ENCODE data around the gene AUH.

The AUH gene

DNA sequence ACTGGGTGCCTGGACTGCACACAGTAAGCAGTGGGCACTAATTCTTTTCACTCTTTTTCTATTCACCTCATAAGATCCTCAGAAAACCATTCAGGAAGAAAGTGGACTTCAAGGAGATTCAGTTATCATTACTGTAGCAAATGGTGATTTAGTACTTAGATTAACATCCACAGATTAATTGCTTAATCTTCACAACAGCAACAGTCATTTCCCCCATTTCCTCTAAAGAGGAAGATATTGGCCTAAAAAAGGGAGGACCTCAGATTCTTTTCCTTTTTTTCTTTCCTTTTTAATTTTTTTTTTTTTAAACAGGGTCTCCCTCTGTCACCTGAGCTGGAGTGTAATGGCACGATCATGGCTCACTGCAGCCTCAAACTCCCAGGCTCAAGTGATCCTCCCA is 64.4 kb downstream of the AUH start:
- in situ Hi-C loops (cut with HindIII; ENCODE audit: low pct_unique_long_range_greater_than_20kb, low sequenced_read_pairs): no loop called here
- no peak for TF ChIP-seq JUND (IDR thresholded peaks at IDR 0.05; ENCODE audit: low read depth)
- DNase-seq (ENCODE audit: low read depth in 1 of 2, low spot score in 1 of 2): no peak

GRCh38 chr9:91296354-91296753 is 65.4 kb downstream of the AUH start:
- in situ Hi-C loops (cut with HindIII; ENCODE audit: low pct_unique_long_range_greater_than_20kb, low sequenced_read_pairs): no loop called here
- DNase-seq (ENCODE audit: low read depth in 1 of 2, low spot score in 1 of 2): no peak

DNA sequence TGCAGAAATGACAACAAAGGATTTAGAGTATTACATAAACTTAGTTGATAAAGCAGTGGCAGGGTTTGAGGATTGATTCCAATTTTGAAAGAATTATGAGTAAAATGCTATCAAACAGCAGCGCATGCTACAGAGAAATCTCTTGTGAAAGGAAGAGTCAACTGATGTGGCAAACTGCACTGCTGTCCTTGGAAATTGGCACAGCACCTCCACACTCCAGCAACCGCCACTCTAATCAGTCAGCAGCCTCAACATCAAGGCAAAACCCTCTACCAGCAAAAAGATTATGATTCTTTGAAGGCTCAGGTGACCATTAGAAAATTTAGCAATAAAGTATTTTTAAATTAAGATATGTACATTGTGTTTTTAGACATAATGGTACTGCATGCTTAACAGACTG is 66.4 kb downstream of the AUH start:
- DNase-seq (ENCODE audit: low read depth in 1 of 2, low spot score in 1 of 2): no peak
- no peak for TF ChIP-seq JUND (IDR thresholded peaks at IDR 0.05; ENCODE audit: low read depth)
- in situ Hi-C loops (cut with HindIII; ENCODE audit: low pct_unique_long_range_greater_than_20kb, low sequenced_read_pairs): no loop called here

More at GRCh38 chr9:91296354-91296753, 65.4 kb downstream of the AUH start:
- no peak for TF ChIP-seq JUND (IDR thresholded peaks at IDR 0.05; ENCODE audit: low read depth)

DNA sequence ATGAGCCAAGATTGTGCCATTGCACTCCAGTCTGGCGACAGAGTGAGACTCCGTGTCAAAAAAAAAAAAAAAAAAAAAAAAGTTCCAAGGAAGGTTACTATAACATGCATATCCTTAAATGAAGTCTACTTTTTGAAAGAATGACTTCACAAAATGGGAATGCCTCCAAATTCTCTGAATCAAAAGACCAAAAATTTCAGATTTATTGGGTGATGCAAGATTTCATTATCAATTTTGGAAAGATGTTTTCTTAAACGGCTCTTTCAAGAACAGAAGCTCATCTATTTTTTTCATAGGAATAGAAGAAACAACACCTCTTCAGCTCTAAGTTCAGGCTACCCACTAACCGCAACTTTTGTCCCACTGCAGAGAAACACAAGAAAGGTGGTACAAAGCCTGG is 69.9 kb downstream of the AUH start:
- in situ Hi-C loops (cut with HindIII; ENCODE audit: low pct_unique_long_range_greater_than_20kb, low sequenced_read_pairs): no loop called here

DNA sequence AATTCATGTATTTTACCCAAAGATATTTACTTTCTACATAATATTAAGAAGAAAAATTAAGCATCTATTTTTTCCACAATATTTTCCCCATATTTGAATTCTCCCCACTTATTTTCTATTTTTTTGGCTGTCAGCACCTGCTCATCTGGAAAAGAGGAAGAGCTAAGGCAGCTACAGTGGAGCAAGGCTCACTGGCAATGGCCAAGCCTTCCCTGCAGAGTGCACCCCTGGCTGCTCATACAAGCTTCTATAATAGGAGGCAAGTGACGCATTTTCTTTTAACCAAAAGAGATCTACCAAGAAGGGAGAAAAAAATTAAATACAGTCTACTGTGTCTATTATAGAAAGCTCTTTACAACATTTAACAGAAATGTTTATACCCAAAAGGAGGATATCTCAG is 72.5 kb downstream of the AUH start:
- in situ Hi-C loops (cut with HindIII; ENCODE audit: low pct_unique_long_range_greater_than_20kb, low sequenced_read_pairs): no loop called here
- DNase-seq (ENCODE audit: low read depth in 1 of 2, low spot score in 1 of 2): no peak
- no peak for TF ChIP-seq JUND (IDR thresholded peaks at IDR 0.05; ENCODE audit: low read depth)

More for the DNA sequence above, 69.9 kb downstream of the AUH start:
- DNase-seq (ENCODE audit: low read depth in 1 of 2, low spot score in 1 of 2): no peak
- TF ChIP-seq JUND (IDR thresholded peaks at IDR 0.05; ENCODE audit: low read depth): no peak

DNA sequence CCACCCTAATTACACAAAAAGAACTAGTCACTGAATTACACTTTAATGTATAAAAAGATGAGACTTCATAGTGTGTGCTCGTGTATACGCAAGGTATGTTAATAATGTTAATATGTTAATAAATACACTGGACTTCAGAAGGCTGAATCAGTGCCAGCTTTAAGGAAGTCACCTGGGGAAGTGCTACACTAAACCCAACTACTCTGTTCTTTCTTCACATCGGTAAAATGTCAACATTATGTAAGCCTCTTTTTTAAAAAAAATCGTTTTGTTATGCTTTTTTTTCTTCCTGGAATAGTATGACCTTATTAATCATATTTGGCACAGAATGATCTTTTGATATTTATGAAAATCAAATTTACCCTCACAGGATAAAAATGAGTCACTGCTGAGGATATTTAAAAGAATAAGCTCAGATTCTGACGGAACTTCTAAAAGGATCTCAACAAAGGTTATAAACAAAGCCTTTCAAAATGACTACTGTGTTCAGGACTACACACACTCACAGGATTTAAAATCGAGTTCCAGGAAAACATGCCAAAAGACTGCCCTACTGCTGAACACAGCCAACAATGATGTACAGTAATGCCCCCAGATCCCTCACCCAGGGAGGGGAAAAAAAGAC is 75.9 kb downstream of the AUH start:
- no peak for TF ChIP-seq JUND (IDR thresholded peaks at IDR 0.05; ENCODE audit: low read depth)
- in situ Hi-C loops (cut with HindIII; ENCODE audit: low pct_unique_long_range_greater_than_20kb, low sequenced_read_pairs): no loop called here
- DNase-seq (ENCODE audit: low read depth in 1 of 2, low spot score in 1 of 2): no peak

GRCh38 chr9:91282292-91282691 is 79.4 kb downstream of the AUH start:
- TF ChIP-seq JUND (IDR thresholded peaks at IDR 0.05; ENCODE audit: low read depth): no peak
- no peak for DNase-seq (ENCODE audit: low read depth in 1 of 2, low spot score in 1 of 2)
- in situ Hi-C loops (cut with HindIII; ENCODE audit: low pct_unique_long_range_greater_than_20kb, low sequenced_read_pairs): no loop called here

DNA sequence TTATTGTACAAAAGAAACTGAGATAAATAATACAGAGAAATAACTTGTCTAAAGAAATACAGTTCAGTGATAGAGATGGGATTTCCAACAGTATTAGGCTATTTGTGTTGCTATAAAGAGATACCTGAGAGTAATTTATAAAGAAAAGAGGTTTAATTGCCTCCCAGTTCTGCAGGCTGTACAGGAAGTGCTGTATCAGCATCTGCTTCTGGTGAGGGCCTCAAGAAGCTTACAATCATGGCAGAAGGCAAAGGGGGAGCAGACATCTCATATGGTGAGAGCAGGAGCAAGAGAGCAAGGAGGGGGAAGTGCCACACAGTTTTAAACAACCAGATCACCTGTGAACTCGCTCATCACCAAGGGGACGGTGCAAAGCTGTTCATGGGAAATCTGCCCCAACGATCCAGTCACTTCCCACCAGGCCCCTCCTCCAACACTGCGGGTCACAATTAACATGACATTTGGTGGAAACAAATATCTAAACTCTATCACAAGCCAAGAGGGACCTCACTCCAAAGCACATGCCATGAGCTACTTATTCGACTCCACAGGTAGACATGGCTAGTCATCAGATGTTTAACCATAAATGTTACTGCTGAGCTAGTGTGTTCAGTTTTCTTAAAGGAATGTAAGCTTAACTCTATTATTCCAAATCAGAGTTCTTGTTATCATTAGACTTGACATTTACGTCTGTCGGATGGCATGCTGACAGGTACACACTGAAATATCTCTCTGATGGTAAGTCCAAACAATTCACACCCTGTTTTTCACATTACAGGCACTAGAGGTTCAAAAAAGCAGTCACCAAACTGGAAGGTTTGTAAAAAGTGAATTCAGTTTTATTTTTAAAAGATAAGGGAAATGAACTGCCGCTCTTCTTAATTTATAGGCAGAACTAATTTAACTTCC is 82.2 kb downstream of the AUH start:
- DNase-seq (ENCODE audit: low read depth in 1 of 2, low spot score in 1 of 2): no peak
- in situ Hi-C loops (cut with HindIII; ENCODE audit: low pct_unique_long_range_greater_than_20kb, low sequenced_read_pairs): no loop called here
- TF ChIP-seq JUND (IDR thresholded peaks at IDR 0.05; ENCODE audit: low read depth): no peak

- DNase-seq (ENCODE audit: low read depth in 1 of 2, low spot score in 1 of 2): no peak
- no peak for TF ChIP-seq JUND (IDR thresholded peaks at IDR 0.05; ENCODE audit: low read depth)
- in situ Hi-C loops (cut with HindIII; ENCODE audit: low pct_unique_long_range_greater_than_20kb, low sequenced_read_pairs): no loop called here
These were observed 85.2 kb downstream of the AUH start for GRCh38 chr9:91276513-91276912.

GRCh38 chr9:91275655-91276054 is 86.1 kb downstream of the AUH start:
- TF ChIP-seq JUND (IDR thresholded peaks at IDR 0.05; ENCODE audit: low read depth): no peak
- in situ Hi-C loops (cut with HindIII; ENCODE audit: low pct_unique_long_range_greater_than_20kb, low sequenced_read_pairs): no loop called here
- DNase-seq (ENCODE audit: low read depth in 1 of 2, low spot score in 1 of 2): no peak

GRCh38 chr9:91274949-91275492 is 86.7 kb downstream of the AUH start:
- TF ChIP-seq JUND (IDR thresholded peaks at IDR 0.05; ENCODE audit: low read depth): no peak
- no peak for DNase-seq (ENCODE audit: low read depth in 1 of 2, low spot score in 1 of 2)
- in situ Hi-C loops (cut with HindIII; ENCODE audit: low pct_unique_long_range_greater_than_20kb, low sequenced_read_pairs): no loop called here

DNA sequence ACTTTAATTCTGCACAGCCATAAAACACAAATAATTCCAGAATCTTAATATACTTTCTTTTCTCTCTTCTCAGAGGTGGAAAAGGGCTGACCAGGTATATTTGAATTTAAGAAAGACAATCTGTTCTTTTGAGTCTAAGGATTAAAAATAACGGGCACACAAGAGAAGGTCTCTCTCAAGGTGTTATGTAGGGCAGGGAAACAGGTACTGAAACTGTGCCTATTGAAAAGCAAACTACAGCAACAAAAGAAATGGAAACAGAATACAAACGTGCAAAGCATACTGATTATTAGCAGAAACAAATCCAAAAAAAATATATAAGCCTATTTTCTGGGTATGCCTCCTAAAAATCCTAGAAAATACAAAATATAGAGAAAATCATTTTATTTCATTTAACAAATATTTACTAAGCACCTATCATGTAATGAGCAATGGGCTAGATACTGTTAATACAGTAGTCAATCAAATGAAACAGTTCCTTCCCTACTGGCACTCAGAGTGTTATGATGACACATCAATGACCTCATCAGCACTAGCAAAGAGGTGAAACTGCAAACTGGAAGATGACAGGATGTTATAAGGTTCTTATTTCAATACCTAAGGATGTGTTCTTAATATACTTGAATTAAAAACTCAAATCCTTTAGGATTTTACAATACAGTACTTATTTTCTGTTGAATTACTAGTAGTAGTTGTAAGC is 87.7 kb downstream of the AUH start:
- TF ChIP-seq JUND (IDR thresholded peaks at IDR 0.05; ENCODE audit: low read depth): no peak
- DNase-seq (ENCODE audit: low read depth in 1 of 2, low spot score in 1 of 2): no peak
- in situ Hi-C loops (cut with HindIII; ENCODE audit: low pct_unique_long_range_greater_than_20kb, low sequenced_read_pairs): no loop called here

DNA sequence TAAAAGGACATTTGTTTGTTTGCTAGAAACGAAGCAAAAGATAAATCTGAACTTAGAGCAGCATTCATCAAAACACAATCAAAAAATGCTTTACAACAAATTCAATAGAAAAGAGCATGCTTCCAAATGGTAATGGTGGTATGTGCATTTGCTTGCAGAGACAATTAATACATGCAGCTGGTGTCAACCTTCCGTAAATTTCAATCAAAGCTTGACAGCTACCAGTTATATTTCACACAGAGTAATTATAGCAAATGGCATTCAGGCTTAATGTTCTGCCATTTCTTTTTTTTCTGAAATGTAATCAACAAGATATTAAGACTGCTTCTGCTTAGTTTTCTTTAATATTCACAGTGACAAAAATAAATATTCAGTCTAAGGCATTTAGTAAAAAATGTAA is 90.6 kb downstream of the AUH start:
- no peak for DNase-seq (ENCODE audit: low read depth in 1 of 2, low spot score in 1 of 2)
- TF ChIP-seq JUND (IDR thresholded peaks at IDR 0.05; ENCODE audit: low read depth): no peak
- in situ Hi-C loops (cut with HindIII; ENCODE audit: low pct_unique_long_range_greater_than_20kb, low sequenced_read_pairs): no loop called here
